DND-41 (cell line): ENCODE results near the gene TAS2R10.

Experiments
- ATAC-seq: fragments of 200-7000 bp; cut with Tn5 transposase; 3 replicates; pipeline ENCODE4 v1.9.1; 2021; ENCODE audit warnings: low read depth; ENCODE audit not compliant: insufficient read depth
- DNase-seq: peaks from one replicate; pipeline ENCODE4 v3.0.0-alpha.2; 2020
- H2AFZ ChIP-seq: 2 replicates; pipeline ENCODE4 v1.6.0; 2012; ENCODE audit warnings: low read depth, low read length
- H3K27ac ChIP-seq: 2 replicates; pipeline ENCODE4 v1.5.1; 2012; ENCODE audit warnings: low read length, inconsistent platforms
- H3K27me3 ChIP-seq: fragments of 200-600 bp; sonication (generic); 2 replicates; pipeline ENCODE4 v1.6.0; 2012; ENCODE audit warnings: low read length, mild to moderate bottlenecking, inconsistent platforms; ENCODE audit not compliant: insufficient read depth, poor library complexity
- H3K36me3 ChIP-seq: 2 replicates; pipeline ENCODE4 v1.5.1; 2012; ENCODE audit warnings: low read length, inconsistent platforms; ENCODE audit not compliant: insufficient read depth
- H3K4me1 ChIP-seq: 2 replicates; pipeline ENCODE4 v1.5.1; 2012; ENCODE audit warnings: mild to moderate bottlenecking, low read length; ENCODE audit not compliant: insufficient read depth
- H3K4me2 ChIP-seq: 2 replicates; pipeline ENCODE4 v1.6.0; 2012; ENCODE audit warnings: mild to moderate bottlenecking, moderate library complexity, low read length, inconsistent platforms; ENCODE audit not compliant: insufficient read depth
- H3K4me3 ChIP-seq, 2 experiments: fragments of 200-600 bp in 1 of 2; shearing (Covaris generic) in 1 of 2; 2 replicates each; pipeline ENCODE4 v1.5.1; 2012 to 2016; ENCODE audit warnings: inconsistent platforms in 2 of 2, low read length in 2 of 2, mild to moderate bottlenecking in 2 of 2, low read depth in 1 of 2, moderate library complexity in 1 of 2
- H3K79me2 ChIP-seq: 2 replicates; pipeline ENCODE4 v1.6.0; 2012; ENCODE audit warnings: low read length, inconsistent platforms; ENCODE audit not compliant: insufficient read depth
- H3K9ac ChIP-seq: 2 replicates; pipeline ENCODE4 v1.6.0; 2012; ENCODE audit warnings: low read depth, mild to moderate bottlenecking, inconsistent platforms, low read length, moderate library complexity
- H3K9me3 ChIP-seq: 2 replicates; pipeline ENCODE4 v1.5.1; 2012; ENCODE audit warnings: low read length, moderate library complexity, mild to moderate bottlenecking, inconsistent platforms; ENCODE audit not compliant: insufficient read depth, severe bottlenecking
- H4K20me1 ChIP-seq: 2 replicates; pipeline ENCODE4 v1.6.0; 2012; ENCODE audit warnings: low read length; ENCODE audit not compliant: insufficient read depth
- CTCF ChIP-seq: IDR thresholded peaks from 2 replicates; pipeline ENCODE4 v1.5.1; 2012; ENCODE audit warnings: borderline replicate concordance, low read length, moderate library complexity, mild to moderate bottlenecking; ENCODE audit not compliant: poor library complexity, severe bottlenecking; ENCODE audit errors: extremely low read depth
- EZH2 ChIP-seq: IDR thresholded peaks from 3 replicates; pipeline ENCODE4 v1.6.1; 2012; ENCODE audit warnings: borderline replicate concordance, low read depth, mild to moderate bottlenecking, moderate library complexity, low read length, inconsistent platforms; ENCODE audit not compliant: severe bottlenecking

Gene TAS2R10

GRCh38 chr12:10824957-10825356 lies 1.2 kb downstream of the TAS2R10 start:
- H3K4me2 ChIP-seq: no peak overlapping the region
- H3K9ac ChIP-seq: no peak overlapping the region
- no peak overlapping the region for H2AFZ ChIP-seq
- no peaks in the 10 kb centered on the region for H3K9me3 ChIP-seq
- no peaks in the 10 kb centered on the region for H3K4me1 ChIP-seq
- ATAC-seq (no peak), DNase-seq (no peak)
- H3K27ac ChIP-seq: no peak overlapping the region
- no peak overlapping the region for H3K4me3 ChIP-seq
- H3K36me3 ChIP-seq: no peaks in the 10 kb centered on the region
- no peaks in the 10 kb centered on the region for H3K79me2 ChIP-seq
- H4K20me1 ChIP-seq: no peaks in the 10 kb centered on the region
- TF ChIP-seq CTCF: no peak
- H3K27me3 ChIP-seq: no peaks in the 10 kb centered on the region

DNA sequence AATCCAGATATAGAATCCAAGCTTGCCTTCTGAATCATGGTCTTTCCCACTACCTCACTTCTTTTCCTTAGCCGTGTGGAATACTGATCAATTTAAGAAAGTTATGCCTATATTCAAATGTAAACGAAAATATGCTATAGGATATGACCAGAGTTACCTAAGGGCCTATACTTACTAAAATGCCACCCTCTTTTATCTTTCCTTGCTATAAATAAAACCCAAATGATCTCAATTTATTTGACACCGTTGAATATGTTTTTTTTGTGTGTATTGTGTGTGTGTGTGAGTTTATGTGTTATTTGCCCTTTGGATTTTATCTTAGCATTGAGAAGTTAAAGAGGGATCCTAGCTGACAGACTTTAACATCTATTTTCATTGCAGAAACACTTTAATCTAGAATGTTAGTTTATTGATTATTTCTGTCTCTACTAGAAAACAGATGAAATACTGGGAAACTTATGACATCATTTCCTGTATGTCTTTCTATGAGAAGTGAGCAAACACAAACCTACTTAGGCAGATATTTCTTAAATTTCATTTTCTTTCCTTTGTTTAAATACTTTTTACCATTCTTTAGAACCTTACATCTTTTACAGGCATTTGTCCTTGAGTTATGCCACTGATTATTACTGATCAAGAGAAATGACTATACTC lies 14.1 kb downstream of the TAS2R10 start:
- Histone ChIP-seq H3K27me3 (peaks cover 5% of the 10 kb centered on the region), H3K4me1 (no peaks in the 10 kb centered on the region), H3K36me3 (no peaks in the 10 kb centered on the region), H3K4me3 (no peak overlapping the region), H3K27ac (no peak overlapping the region), H3K9me3 (peaks cover 3% of the 10 kb centered on the region), H2AFZ (no peak overlapping the region), H3K79me2 (no peaks in the 10 kb centered on the region), H4K20me1 (no peaks in the 10 kb centered on the region), H3K4me2 (no peak overlapping the region), H3K9ac (no peak overlapping the region)
- TF ChIP-seq CTCF: no peak
- no peak for TF ChIP-seq EZH2
- DNase-seq: no peak
- no peak for ATAC-seq

- Histone ChIP-seq H3K27ac (no peak within 1 kb of the TSS), H3K4me1 (no peaks in the 10 kb centered on the region), H3K4me3 (no peak within 1 kb of the TSS), H3K79me2 (no peaks in the 10 kb centered on the region), H3K27me3 (peaks cover 5% of the 10 kb centered on the region), H3K9ac (no peak within 1 kb of the TSS), H3K4me2 (no peak within 1 kb of the TSS), H2AFZ (no peak within 1 kb of the TSS), H3K9me3 (no peaks in the 10 kb centered on the region), H4K20me1 (no peaks in the 10 kb centered on the region), H3K36me3 (no peaks in the 10 kb centered on the region)
- no peak for ATAC-seq
- TF ChIP-seq CTCF (no peak), EZH2 (no peak)
- DNase-seq: no peak
Observed at GRCh38 chr12:10810068-10810467, 16.1 kb downstream of the TAS2R10 start, which contains the start of gene TAS2R9. TSS of gene TAS2R9 (minus strand) at chr12:10810168. CDS start at chr12:10810075, 93 bp downstream.

DNA sequence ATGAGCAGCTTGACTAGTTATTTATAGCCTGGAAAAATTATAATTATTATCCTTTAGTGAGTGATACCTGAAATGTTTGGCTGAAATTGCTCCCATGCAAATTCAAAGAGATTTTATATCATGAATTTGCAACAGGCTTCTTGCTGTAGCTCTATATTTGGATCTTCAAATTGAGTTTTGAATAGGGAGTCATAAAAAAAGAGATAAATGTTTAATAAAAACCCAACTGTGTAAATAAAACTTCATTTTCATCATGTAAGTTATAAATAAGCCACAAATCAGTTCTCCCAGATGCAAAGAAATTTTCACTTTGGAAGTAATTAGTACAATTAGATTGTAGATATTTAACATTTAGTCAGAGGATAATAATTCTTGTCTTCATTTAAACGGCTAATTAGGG lies 19.0 kb downstream of the TAS2R10 start, which contains the start of gene TAS2R8:
Gene TAS2R8 (minus strand): TSS at position 101 of the 400 bp plus-strand sequence. CDS start 306 bp downstream, outside the sequence.
- Histone ChIP-seq H3K4me1 (no peaks in the 10 kb centered on the region), H3K4me2 (no peak within 1 kb of the TSS), H3K4me3 (no peak within 1 kb of the TSS), H3K9ac (no peak within 1 kb of the TSS), H3K79me2 (no peaks in the 10 kb centered on the region), H2AFZ (no peak within 1 kb of the TSS), H4K20me1 (no peaks in the 10 kb centered on the region), H3K36me3 (no peaks in the 10 kb centered on the region), H3K9me3 (no peaks in the 10 kb centered on the region), H3K27ac (no peak within 1 kb of the TSS), H3K27me3 (peaks cover 5% of the 10 kb centered on the region)
- ATAC-seq (no peak), DNase-seq (no peak)
- TF ChIP-seq CTCF: no peak
- TF ChIP-seq EZH2: no peak
